ENCODE measurements around the gene CCDC57.

CCDC57 gene

GRCh38 chr17:82246365-82247181 lies 33.9 kb upstream of the CCDC57 start:
- no peak for DNase-seq

GRCh38 chr17:82246040-82246364 lies 33.4 kb upstream of the CCDC57 start:
- no peak for DNase-seq

- DNase-seq = no peak
Measured at GRCh38 chr17:82245134-82246039, 32.7 kb upstream of the CCDC57 start.

- no peak for DNase-seq
Measured at GRCh38 chr17:82244413-82245133, 31.9 kb upstream of the CCDC57 start.

GRCh38 chr17:82243648-82244412 lies 31.2 kb upstream of the CCDC57 start:
- DNase-seq = no peak

GRCh38 chr17:82242977-82243647 lies 30.5 kb upstream of the CCDC57 start:
- no peak for DNase-seq

- DNase-seq = no peak
Measured at GRCh38 chr17:82242698-82242976, 30.0 kb upstream of the CCDC57 start.

GRCh38 chr17:82241926-82242697 lies 29.5 kb upstream of the CCDC57 start:
- no peak for DNase-seq

- DNase-seq = no peak
Measured at GRCh38 chr17:82241183-82241925, 28.7 kb upstream of the CCDC57 start.

GRCh38 chr17:82240506-82241182 lies 28.0 kb upstream of the CCDC57 start:
- no peak for DNase-seq

GRCh38 chr17:82239926-82240505 lies 27.4 kb upstream of the CCDC57 start:
- DNase-seq = no peak

- no peak for DNase-seq
Measured at GRCh38 chr17:82239401-82239925, 26.8 kb upstream of the CCDC57 start.

- DNase-seq = peak; percentile 68
Measured at GRCh38 chr17:82238472-82239201, 26.0 kb upstream of the CCDC57 start.

- DNase-seq = no peak
Measured at GRCh38 chr17:82237746-82238471, 25.3 kb upstream of the CCDC57 start.

GRCh38 chr17:82237083-82237745 lies 24.6 kb upstream of the CCDC57 start:
- DNase-seq = no peak

- peak; percentile 63 for DNase-seq
Measured at GRCh38 chr17:82236142-82236971, 23.7 kb upstream of the CCDC57 start.

- DNase-seq = no peak
Measured at GRCh38 chr17:82235775-82236141, 23.1 kb upstream of the CCDC57 start.

Measured in DMS153 (cell line).